Measurements from ENCODE around the gene IFT43.

- TF ChIP-seq POLR2A (IDR thresholded peaks at IDR 0.05) (no peak), EP300 (IDR thresholded peaks at IDR 0.05) (no peak)
- TF ChIP-seq, protein P1, sequence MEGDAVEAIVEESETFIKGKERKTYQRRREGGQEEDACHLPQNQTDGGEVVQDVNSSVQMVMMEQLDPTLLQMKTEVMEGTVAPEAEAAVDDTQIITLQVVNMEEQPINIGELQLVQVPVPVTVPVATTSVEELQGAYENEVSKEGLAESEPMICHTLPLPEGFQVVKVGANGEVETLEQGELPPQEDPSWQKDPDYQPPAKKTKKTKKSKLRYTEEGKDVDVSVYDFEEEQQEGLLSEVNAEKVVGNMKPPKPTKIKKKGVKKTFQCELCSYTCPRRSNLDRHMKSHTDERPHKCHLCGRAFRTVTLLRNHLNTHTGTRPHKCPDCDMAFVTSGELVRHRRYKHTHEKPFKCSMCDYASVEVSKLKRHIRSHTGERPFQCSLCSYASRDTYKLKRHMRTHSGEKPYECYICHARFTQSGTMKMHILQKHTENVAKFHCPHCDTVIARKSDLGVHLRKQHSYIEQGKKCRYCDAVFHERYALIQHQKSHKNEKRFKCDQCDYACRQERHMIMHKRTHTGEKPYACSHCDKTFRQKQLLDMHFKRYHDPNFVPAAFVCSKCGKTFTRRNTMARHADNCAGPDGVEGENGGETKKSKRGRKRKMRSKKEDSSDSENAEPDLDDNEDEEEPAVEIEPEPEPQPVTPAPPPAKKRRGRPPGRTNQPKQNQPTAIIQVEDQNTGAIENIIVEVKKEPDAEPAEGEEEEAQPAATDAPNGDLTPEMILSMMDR (IDR thresholded peaks at IDR 0.05), result no peak
Measured at GRCh38 chr14:76007379-76007778, 21.8 kb downstream of the IFT43 start.
